Progenitor cell of endocrine pancreas (in vitro differentiated cells): Measurements from ENCODE around the gene KRT16. TPM values are rescaled to one million over a fixed set of nuclear protein-coding genes. Genes with fewer than 3 reads are reported as not detected.

Source experiments
- DNase-seq: peaks from one replicate; pipeline ENCODE4 v3.0.0; 2021; ENCODE audit warnings: low spot score; ENCODE audit not compliant: unreplicated experiment
- H3K27ac Mint-ChIP-seq: 2 replicates; pipeline ENCODE4 v1.8.0; 2021; ENCODE audit warnings: mild to moderate bottlenecking, moderate library complexity, mixed read lengths
- H3K27me3 Mint-ChIP-seq: 2 replicates; pipeline ENCODE4 v1.8.0; 2021; ENCODE audit warnings: mixed read lengths
- H3K36me3 Mint-ChIP-seq: 2 replicates; pipeline ENCODE4 v1.8.0; 2022; ENCODE audit warnings: mixed read lengths; ENCODE audit not compliant: insufficient read depth
- H3K4me1 Mint-ChIP-seq: 2 replicates; pipeline ENCODE4 v1.8.0; 2021; ENCODE audit warnings: low read depth, mixed read lengths
- H3K4me3 Mint-ChIP-seq: 2 replicates; pipeline ENCODE4 v1.8.0; 2021; ENCODE audit warnings: low read depth, mild to moderate bottlenecking, moderate library complexity, mixed read lengths
- H3K9me3 Mint-ChIP-seq: 2 replicates; pipeline ENCODE4 v1.8.0; 2021; ENCODE audit warnings: low read depth, mixed read lengths
- CTCF ChIP-seq: fragments of 200-600 bp; sonication (generic); IDR thresholded peaks from one replicate; pipeline ENCODE4 v1.5.0; 2021; ENCODE audit warnings: antibody characterized with exemption, mild to moderate bottlenecking; ENCODE audit not compliant: unreplicated experiment
- total RNA-seq: library from RNA; stranded (reverse); gene quantifications from 2 replicates; pipeline ENCODE4 v1.2.1, GENCODE V29; 2021

KRT16 gene
- total RNA-seq, 1 donor from 2014 or later = not detected

GRCh38 chr17:41561554-41561953 is 51.0 kb downstream of the KRT16 start:
- Mint-ChIP-seq H3K4me3 (no peak overlapping the region), H3K36me3 (no peaks in the 10 kb centered on the region), H3K4me1 (no peaks in the 10 kb centered on the region), H3K27me3 (peaks cover 22% of the 10 kb centered on the region), H3K9me3 (no peaks in the 10 kb centered on the region), H3K27ac (no peak overlapping the region)
- no peak for DNase-seq
- no peak for TF ChIP-seq CTCF

Other genes starting within 250 kb of the KRT16 start
- gene KRT33B, start 243.0 kb downstream of the KRT16 start, total RNA-seq = not detected in 2 replicates
- not detected in 2 replicates for gene KRT34, start 230.5 kb downstream of the KRT16 start, total RNA-seq
- not detected in 2 replicates for gene KRT31, start 215.2 kb downstream of the KRT16 start, total RNA-seq
- gene KRT37, start 188.2 kb downstream of the KRT16 start, total RNA-seq = not detected in 2 replicates
- not detected in 2 replicates for gene KRT38, start 171.8 kb downstream of the KRT16 start, total RNA-seq
- gene KRT32, start 145.4 kb downstream of the KRT16 start, total RNA-seq = not detected in 2 replicates
- not detected in 2 replicates for gene KRT35, start 131.6 kb downstream of the KRT16 start, total RNA-seq
- not detected in 2 replicates for gene KRT36, start 122.9 kb downstream of the KRT16 start, total RNA-seq
- gene KRT13, start 107.2 kb downstream of the KRT16 start, total RNA-seq = not detected in 2 replicates
- 2.9 TPM in 2 replicates for gene KRT15, start 93.9 kb downstream of the KRT16 start, total RNA-seq
- gene KRT19, start 84.5 kb downstream of the KRT16 start, total RNA-seq = 398 and 429 TPM in 2 replicates
- not detected in 2 replicates for gene KRT9, start 40.7 kb downstream of the KRT16 start, total RNA-seq
- gene KRT14, start 25.9 kb downstream of the KRT16 start, total RNA-seq = not detected in 2 replicates
- 0.22 and 0.46 TPM in 2 replicates for gene KRT17, start 11.8 kb upstream of the KRT16 start, total RNA-seq
- gene EIF1, start 76.1 kb upstream of the KRT16 start, total RNA-seq = 622 and 652 TPM in 2 replicates
- 28.1 and 32.0 TPM in 2 replicates for gene GAST, start 99.6 kb upstream of the KRT16 start, total RNA-seq
- 13.7 and 14.9 TPM in 2 replicates for gene HAP1, start 121.9 kb upstream of the KRT16 start, total RNA-seq
- gene JUP, start 173.9 kb upstream of the KRT16 start, total RNA-seq = 195 and 199 TPM in 2 replicates
- 30.4 and 31.7 TPM in 2 replicates for gene P3H4, start 199.2 kb upstream of the KRT16 start, total RNA-seq
- gene FKBP10, start 200.2 kb upstream of the KRT16 start, total RNA-seq = 154 and 155 TPM in 2 replicates
- gene NT5C3B, start 223.5 kb upstream of the KRT16 start, total RNA-seq = 105 and 115 TPM in 2 replicates
- gene KLHL10, start 225.1 kb upstream of the KRT16 start, total RNA-seq = not detected in 2 replicates